22Rv1 (cell line): ENCODE data around the gene NCKAP5.

Experiments used
- CTCF ChIP-seq: fragments of 450-650 bp; IDR thresholded peaks from 2 replicates; pipeline ENCODE4 v1.5.1; 2017; ENCODE audit warnings: mild to moderate bottlenecking
- ZFX ChIP-seq: fragments of 450-650 bp; IDR thresholded peaks from 2 replicates; pipeline ENCODE4 v1.6.1; 2017; ENCODE audit warnings: antibody characterized with exemption, borderline replicate concordance

GRCh38 chr2:132936791-132937190 is 631.5 kb downstream of the NCKAP5 start:
- no peak for TF ChIP-seq CTCF
- TF ChIP-seq ZFX, result no peak
